Forelimb muscle (tissue), 1 donor: ENCODE measurements around the gene HES7. TPM values are rescaled to one million over a fixed set of nuclear protein-coding genes. Genes with fewer than 3 reads are reported as not detected.
A peak's percentile ranks its signal among the peaks of the same experiment; 100 is the strongest.
"Not testable (repeated sequence)": the region's sequence is repeated elsewhere in the genome, so short reads cannot be mapped to it uniquely, and the experiment has no call there.

Source experiments
- DNase-seq: peaks from one replicate; pipeline ENCODE4 v3.0.0-alpha.2; 2013; ENCODE audit warnings: low read depth
- polyA plus RNA-seq: library from polyadenylated mRNA; unstranded; fragments of 120-200 nt; gene quantifications from one replicate; pipeline ENCODE4 v1.2.1, GENCODE V29; 2013; ENCODE audit not compliant: insufficient read length

Gene HES7
- polyA plus RNA-seq, 1 donor = 0.08 TPM

DNA sequence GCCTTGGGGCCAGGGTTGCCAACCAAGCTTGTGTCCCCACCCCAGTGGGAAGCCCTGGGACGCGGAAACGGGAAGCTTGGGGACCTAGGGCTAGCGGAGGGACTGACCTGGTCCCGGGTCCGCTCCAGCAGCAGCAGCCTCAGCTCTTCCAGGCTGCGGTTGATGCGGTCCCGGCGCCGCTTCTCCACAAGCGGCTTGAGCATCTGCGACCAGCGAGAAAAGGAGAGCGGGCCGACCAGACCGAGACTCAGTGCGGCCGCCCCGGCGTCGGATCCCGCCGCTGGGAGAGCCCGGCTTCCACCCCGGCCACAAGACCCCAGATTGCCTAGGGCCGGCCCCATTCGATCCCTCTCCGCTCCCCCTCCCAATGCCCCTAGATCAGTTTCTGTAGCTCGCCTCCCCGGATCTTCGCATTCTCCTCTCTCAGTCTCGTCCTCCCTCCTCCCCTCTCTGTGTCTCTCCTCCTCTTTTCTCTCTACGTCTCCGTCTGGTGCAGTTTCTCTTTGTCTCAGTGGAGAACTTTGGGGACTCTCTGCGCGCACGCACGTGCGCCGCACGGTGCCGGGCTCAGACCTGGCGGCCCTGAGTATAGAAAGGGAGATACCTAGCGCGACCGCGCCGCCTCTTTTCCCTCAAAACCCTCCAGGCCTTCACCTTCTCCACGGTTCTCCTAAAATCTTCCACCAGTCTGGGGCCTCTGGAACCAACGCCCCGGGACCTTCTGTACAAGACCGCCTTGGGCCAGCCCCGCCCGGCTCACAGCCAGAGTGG is 797 bp downstream of the HES7 start:
- DNase-seq = no peak

DNA sequence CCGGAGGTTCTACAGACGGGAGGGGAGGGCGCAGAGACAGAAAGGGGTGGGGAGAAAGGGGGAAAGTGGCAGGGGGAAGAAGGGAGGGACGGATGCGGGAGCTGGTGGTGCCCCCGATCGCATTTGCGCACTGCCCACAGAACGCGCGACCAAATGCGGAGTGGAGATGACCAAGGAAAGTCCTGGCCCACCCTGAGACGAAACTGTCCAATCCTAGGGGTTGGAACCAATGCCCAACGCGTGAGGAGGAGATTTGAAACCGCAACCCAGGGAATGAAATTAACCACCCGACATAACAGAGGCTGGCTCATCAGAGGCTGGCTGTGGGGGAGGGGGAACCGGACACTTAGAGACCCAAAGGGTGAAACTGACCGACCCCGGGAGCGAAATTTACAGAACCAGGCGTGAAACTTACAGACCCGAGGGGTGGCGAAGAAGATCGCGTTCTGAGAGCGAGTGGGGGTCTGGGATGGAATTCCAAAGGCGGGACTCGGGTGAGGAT is 1.4 kb downstream of the HES7 start:
- no peak for DNase-seq

DNA sequence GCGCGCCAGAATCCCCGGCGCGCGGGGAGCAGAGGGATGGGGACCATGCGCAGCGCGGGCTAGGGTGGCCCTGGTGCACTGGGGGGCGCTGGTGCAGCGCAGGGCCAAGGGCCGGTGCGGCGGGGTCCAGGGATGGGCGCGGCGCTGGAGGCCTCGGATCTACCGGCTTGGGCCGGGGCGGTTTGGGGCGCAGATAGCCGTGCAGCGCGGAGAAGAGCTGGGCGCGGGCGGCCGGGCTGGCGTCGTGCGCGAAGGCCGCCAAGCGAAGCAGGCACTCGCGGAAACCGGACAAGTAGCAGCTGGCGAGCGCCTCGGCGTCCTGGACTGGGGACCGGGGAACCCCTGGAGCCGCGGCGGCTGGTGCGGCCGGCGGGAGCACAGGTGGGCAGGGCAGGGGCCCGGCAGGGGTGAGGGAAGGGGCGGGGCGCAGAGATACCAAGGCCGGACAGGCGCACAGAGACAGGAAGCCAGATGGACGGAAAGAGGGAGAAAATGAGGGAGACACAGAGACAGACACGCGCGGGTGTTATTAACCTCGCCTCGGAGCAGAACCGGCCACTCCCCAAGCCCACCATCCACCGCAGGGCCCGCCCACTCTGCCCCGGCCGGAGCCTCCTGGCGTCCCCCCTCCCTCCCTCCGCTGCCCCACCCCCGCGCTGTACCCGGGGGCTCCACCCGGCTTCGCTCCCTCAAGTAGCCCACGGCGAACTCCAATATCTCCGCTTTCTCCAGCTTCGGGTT is 2.1 kb downstream of the HES7 start:
- DNase-seq = no peak

DNA sequence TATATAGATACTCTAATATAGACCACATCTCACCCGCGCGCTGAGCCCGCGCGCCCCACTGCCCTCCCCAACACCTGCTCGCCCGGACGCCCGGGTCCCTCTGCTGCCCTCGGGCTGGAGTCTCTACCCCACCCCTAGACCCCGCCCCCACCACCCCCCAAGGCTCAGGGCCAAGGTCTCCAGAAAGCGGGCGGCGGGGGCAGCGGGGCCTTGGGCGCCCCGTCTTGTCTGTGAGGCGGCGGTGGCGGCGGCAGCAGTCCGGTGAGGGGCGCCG is 2.6 kb downstream of the HES7 start:
- DNase-seq = no peak

DNA sequence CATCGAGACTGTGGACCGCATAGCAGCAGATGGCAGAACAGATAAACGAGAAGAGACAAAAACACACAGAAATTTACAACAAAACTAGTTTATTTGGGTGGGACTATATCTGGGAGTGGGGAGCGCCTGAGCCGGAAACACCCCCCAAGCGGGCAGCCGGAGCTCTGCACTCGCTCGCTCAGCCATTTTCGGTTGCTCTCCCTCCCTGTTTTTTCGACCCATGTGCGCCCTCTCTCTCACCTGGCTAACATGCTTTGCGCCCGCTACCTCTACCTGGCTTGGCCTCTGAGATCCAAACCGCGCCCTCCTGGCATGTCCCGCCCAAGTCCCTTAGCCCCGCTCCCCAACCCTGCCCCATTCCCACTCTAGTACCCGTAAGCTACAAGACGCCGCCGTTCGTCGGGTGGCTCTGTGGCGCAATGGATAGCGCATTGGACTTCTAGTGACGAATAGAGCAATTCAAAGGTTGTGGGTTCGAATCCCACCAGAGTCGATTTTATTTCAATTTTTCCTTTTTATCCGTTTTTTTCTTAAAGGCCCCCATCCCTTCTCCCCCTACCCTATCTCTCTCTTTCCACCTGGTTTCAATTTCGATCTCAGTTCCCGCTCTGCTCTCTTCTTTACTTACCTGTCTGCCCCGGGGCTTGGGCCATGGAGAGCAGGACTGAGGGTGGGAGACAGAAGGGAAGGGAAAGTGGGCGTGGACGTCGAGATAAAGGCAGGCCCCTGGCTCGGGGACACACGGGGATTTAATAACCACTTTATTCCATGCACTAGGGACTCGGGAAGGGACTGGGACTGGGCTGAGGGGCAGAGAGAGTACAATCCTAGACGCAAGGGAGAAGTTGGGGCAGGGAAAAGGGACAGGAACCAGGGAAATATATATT is 3.1 kb downstream of the HES7 start:
- DNase-seq = no peak

DNA sequence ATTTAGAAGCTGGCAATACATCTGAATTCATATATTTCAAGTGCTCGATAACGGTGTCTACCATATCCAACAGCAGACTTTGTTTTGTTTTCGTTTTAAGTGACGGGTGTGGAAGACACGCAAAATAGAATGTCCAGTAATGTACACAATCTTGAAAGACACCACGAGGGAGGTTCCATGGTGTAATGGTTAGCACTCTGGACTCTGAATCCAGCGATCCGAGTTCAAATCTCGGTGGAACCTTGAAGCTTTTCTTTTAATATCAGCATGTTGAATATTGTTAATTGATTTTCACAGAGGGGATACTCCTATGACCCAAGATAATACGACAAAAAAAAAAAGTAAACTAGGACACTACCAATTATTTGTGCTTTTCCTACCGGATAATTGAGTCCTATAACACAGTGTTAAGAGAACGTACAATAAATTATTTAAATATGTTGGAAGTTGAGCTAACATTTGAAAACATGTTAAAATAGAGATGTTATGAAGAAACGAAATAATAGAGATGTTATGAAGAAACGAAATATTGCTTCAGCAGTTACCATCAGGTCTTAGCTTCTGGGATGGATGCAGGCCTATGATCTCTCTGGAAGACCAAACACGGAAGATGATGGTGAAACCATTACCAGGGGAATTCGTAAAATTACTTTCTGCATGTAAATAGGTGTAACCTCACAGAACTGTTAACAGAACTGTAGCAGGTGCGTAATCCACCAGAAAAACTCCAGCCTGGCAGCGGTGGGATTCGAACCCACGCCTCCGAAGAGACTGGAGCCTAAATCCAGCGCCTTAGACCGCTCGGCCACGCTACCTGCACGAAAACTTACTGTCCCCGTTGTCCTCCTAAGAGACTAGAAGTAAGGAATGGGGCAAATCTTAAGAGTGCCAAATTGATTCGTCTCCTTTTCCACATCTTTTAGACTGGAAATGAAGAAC is 4.1 kb downstream of the HES7 start:
- peak; percentile 96 for DNase-seq

DNA sequence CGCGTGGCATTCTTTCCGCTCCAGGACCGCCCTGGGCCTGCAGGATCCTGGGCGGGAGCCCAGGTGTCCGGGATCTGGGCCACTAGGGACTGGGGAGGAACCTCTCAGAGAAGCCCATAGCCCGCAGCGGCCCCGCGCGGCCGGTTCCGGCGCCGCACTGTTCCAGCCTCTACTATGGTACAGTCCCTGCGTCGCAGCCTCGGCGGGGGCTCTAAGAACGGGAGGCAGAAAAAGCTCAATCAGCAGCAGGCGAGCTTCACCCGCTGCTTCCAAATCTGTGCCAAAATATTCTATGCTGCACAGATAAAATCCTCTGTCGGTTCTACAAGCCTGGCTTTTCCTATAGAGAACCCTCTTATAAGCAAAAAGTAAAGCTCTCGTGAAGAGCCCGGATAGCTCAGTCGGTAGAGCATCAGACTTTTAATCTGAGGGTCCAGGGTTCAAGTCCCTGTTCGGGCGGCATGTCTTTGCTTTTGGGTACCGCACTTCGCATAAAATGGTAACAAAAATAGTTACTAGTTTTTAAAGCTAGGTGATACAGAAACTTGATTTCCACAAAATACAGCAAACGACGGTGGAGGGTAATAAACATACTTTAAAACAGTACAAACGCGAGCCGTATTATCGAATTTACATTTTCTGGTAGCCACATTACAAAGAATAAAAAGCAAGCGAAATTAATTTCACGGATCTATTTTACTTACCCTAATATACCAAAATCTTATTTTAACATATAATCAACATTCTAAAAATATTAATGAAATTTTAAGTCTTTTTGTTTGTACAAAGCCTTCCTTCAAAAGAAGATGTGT is 4.9 kb downstream of the HES7 start:
- DNase-seq = no peak

DNA sequence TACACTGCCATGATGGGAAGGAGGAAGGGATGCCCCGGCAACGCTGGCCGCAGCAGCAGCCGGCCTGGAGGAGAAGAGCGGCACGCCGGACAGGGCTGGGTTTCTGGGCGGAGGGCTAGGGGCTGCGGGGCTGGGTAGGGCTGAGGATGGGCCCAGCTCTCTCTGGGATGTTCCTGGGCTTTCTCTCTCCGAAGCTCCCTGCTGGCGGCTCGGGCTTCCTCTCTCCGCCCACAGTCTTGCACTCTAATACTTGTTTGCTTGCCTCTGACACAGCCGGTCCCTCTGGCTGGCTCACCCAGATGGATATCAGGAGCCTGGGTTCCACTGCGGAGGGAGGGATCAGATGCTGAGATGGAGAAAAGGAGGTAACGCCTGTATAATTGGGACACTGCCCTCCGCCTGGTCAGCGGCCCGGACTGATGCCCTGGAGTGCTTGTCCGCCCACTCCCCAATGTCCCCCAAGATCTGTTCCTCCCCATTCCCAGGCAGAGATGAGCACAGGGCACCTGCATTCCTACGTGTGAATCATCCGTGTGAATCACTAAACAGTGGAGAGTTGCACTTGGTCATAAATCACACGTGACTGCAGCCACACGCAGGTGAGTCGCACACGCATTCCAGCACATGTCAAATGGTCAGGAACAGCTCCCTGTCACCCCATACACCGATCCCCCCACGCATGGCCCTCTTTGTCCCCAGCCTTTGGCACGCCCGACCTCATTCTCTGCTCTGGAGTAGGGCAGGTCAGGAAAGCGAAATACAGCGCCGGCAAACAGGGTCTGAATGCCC is 5.7 kb downstream of the HES7 start, which contains the start of gene ALOXE3:
TSS of gene ALOXE3 (minus strand) at position 535 of the 789 bp plus-strand sequence. CDS start at position 11, 524 bp downstream.
- DNase-seq = no peak

DNA sequence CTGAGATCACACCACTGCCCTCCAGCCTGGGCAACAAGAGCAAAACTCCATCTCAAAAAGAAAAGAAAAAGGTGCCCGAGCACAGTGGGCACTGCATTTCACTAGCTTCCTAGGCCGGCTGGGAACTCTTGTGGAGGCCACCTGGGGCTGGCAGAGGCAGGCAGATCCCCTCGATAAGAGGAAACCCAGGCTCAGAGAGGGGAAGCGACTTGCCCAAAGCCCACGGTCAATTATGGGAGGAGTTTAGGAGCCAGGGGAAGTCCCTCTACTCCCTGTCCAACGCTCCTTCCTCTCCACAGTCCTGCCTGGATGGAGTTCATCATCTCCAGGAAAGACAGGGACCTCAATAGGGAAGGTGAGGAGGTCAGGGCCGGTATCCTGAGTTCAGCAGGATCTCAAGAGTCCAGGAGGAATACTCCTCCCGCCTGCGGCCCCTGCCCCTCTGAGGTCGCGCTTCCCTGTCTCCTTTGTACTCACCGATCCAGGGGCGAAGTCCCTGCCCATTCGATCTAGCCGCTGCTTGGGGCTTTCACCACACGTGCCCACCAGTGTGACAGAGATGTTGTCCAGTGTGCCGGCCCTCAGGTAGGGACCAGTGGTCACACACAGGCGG is 6.4 kb downstream of the HES7 start:
- DNase-seq = no peak

DNA sequence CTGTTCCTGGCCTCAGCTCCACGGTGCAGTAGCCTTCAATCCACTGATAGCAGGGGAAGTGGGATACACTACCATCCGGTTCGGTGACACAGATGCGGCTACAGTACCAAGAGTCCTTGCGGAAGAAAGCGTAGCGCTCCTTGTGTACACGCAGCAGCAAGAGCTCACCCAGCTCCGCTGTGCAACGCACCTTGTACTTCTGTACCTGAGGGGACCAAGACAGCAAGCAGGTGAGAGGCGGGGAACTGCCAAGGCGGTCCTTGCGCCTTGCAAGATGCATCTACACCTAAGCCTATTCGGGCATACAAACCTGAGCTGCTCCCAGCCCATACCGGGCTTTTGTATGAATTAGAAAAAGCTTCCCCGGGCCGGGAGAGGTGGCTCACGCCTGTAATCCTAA is 7.1 kb downstream of the HES7 start:
- DNase-seq = no peak

DNA sequence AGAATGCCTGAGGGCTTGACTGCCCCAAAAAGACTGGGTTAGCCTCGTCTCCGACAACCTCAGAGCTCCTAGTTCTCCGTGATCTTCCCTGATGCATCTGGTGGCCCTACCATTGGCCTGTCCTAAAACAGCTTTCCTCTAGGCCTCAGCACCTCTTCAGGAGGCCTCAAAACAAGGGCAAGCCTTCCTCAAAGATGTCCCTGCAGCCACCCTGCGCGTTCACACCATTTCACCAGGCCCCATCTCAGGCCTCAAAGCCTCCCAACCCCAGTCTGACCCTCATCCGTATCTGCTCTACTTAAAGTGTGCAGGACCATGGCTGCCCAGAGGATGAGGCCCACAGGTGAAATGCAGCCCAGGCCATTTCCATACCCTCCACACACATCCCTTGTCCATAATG is 13.0 kb downstream of the HES7 start:
- DNase-seq = no peak

DNA sequence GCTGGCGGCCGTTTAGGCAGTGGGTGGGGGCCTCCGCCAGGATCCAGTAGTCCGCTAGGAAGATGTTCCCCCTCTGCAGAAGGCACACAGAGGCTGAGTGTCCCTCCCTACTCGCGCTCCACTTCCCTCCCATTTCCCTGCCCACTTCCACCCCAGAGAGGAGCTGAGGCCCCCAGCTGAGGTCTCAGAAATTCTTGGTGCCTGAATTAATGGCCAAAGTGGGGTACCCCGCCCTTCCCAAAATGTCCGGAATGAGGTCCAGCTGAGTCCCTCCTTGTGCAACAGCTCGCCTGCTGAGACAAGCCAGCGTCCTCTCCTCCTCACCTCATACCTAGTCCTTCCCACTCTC is 13.5 kb downstream of the HES7 start:
- DNase-seq = no peak

DNA sequence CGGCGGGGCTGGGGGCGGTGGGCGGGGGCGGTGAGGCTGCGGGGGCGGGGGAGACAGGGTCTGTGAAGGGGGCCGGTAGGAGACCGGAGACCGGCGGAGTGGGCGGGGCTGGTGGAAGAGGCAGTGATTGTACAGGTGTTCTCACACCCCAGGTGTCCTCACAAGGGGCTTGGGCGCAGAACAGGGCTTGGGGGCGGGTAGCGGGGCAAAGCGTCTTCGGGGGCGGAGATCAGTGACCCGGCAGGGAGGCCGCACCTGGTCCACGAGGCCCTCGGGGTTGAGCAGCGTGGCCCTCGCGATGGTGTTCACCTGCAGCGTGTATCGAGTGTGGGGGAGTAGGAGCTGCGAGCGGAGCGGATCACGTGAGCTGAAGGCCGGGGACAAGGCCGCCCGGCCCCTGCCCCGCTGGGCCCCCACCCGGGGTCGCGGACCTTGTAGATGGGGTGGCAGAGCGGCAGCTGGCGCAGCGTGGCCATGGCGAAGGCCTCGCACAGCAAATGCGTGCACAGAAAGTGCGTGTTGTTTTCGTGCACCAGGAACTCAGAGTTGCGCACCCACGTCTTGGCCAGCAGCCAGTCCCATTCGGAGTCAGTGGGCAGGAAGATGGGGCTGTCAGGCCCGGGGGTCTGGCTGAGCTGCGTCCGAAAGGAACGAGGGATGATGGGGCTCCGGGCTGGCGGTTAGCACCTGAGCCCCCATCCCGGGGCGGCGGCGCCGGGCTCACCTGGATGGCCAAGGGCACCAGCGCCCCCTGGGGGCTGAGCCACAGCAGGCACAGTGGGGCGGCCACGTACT is 14.0 kb downstream of the HES7 start:
- no peak for DNase-seq

DNA sequence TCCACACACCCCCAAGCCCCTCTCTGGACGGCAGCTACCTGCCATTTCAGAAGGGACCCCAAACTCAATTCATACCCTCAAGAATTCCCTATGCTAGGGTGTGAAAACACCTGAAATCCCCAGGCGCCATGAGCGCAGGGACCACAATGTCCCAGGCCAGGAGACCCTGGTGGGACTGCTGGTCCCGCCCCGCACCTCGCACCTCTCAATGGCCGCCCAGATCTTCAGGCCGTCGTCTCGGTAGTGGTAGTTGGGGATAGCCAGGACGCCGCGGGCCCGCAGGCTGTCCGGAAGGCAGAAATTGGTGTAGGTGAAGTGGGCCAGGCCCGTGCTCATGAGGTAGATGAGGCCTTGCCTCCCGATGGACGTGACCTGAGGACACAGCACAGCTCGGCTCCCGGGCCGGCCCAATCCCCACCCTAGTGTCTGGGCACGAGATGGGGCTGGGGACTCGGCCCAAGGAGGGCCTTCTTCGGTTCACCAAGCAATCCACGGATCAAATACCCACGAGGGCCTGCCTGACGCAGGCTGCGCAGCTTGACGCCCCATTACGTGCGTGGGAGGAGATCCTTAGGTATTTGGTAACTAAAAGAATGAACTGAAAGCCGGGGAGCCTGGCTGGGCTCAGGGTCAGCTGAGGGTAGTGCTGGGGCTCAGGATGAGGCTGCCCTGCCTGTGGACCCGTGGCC is 14.8 kb downstream of the HES7 start:
- DNase-seq = no peak

DNA sequence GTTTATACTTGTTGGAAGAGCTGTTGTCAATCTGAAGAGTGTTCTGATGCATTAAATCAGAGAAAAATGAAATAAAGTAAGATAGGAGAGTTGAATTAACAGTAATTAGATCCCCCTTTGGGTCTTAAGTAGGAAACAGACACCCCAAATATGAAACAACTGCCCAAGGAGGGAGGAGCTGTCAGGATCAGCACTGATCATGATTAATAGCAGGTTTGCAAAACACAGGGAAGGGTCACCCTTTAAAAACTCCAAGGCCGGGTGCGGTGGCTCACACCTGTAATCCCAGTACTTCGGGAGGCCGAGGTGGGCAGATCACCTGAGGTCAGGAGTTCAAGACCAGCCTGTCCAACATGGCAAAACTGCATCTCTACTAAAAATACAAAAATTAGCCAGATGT is 16.9 kb downstream of the HES7 start:
- DNase-seq = not testable (repeated sequence)

DNA sequence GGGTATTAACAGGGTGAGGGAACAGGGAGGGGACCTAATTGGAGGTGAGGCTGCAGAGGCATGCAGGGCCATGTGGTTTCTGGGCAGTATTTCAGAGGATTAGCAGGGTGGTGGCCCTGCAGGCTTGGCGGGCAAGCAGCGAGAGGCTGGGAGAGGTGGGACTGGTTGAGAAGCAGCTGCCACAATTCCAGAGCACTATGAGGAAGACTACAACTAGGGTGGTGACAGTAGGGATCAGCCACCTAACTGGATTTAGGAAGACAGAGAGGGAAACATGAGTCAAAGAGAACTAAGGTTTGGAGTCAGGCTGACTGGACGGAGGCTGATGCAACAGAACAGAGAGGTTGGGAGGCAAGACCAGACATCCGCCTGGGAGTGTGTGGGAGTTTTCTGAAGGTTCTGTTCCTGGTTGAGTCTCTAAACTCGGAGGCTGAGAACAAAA is 17.9 kb downstream of the HES7 start:
- no peak for DNase-seq

DNA sequence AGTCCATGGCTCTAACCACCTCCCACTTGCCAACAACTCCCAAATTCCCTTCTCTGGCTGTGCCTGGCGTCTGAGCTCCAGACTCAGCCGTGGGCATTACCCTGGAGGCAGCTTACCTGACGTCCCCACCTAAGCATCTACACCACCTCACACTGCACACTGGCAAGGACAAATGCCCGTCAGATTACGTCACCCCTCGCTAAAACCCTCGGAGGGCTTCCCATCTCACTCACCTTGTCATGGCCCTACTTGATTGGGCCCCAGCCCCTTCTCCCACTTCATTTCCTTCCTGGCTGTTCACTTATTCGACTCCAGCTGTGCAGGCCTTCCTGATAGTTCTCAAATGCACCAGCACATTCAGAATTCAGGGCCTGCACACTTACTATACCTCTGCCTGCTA is 19.0 kb downstream of the HES7 start:
- DNase-seq = no peak

DNA sequence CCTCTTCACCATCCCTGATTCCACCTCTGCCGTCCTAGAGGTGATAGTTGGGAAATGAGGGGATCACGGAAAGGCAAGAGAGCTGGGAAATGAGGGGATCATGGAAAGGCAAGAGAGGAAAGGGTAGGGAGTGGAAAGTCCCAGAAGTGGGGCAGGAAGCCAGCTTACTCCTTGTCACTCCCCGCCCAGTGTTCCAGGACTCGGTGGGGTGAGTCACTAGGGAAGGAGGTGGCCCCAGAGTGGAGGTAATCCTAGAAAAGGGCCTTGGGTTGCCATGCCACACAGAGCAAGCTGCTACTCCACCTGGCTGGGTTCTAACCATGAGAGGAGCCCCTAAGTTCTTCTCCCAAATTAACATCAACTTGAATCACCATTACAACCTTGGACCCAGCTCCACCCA is 20.4 kb downstream of the HES7 start:
- no peak for DNase-seq
